Globus pallidus (tissue), 1 donor: Measurements from ENCODE around the gene ALLC.
"Not testable (repeated sequence)": the region's sequence is repeated elsewhere in the genome, so short reads cannot be mapped to it uniquely, and the experiment has no call there.

ENCODE experiments used
- DNase-seq: peaks from one replicate; pipeline ENCODE4 v3.0.0-alpha.2; 2015; ENCODE audit warnings: low spot score

Gene ALLC

DNA sequence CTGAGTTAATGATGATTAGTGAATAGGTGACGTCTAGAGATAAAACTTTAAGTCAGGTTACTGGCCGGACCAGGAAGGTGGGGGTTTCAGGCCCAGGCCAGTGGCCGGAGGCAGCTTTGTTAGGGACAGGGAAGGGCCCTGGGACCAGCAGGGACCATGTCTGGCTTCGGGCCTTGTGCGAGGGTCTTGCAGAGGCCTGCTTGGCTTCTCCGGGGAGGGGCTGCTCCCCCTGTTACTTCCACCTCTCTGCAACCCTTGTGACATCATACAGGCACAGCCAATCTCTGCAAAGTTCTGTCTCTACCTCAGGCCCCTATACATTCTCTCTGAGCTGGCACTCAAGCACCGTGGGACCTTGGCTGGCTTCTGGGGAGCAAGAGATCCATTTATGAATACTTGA lies at the start of gene ALLC:
TSS of gene ALLC (plus strand) at position 320 of the 400 bp plus-strand sequence. CDS start 12,958 bp downstream, outside the sequence.
- no peak for DNase-seq

DNA sequence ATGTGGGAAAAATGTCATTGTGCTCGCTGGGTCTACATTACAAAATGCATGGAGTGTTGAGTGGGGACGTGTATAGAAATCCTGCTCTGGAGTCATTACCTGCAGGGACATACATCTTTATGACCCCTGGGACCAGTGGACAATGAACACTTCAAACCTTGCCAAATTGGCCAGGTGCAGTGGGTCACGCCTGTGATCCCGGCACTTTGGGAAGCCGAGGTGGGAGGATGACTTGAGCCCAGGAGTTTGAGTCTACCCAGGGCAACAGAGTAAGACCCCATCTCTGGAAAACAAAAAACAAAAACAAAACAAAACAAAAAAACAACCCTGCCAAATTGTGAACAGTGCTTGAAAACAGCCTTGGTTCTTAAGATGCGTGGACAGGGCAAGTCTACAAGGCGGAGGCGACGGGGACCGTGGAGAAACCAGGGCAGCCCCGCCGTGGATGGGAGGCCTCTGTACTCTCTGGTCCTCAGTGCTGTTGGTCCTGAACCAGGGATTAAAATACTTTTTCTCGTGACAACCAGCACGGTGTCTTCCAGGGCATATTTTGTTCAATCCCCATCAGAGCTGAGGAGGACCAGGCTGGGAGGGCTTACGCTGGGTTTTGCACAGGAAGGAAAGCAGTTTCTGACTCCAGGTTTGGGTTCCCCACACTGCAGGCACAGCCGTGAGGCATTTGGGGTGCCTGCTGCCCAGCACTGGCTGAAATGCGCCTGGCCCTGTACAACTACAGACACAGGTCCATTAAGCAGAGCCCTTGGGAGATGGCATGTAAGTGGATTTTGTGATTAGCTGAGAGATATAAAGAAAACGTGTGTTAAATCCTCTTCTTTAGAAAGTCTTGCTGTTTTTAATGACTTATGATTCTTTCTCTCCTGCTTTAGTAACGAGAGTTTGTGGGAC lies 49.4 kb upstream of the ALLC start:
- DNase-seq: no peak

DNA sequence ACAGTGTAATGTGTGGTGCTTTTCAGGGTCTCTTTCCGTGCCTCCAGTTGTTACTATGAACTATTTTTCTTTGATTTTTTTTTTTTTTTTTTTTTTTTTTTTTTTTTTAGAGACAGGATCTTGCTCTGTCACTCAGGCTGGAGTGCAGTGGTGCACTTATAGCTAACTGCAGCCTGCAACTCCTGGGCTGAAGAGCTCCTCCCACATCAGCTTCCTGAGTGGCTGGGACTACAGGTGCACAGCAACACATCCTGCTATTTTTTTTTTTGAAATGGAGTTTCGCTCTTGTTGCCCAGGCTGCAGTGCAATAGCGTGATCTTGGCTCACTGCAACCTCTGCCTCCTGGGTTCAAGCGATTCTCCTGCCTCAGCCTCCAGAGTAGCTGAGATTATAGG lies 48.7 kb upstream of the ALLC start:
- not testable (repeated sequence) for DNase-seq

DNA sequence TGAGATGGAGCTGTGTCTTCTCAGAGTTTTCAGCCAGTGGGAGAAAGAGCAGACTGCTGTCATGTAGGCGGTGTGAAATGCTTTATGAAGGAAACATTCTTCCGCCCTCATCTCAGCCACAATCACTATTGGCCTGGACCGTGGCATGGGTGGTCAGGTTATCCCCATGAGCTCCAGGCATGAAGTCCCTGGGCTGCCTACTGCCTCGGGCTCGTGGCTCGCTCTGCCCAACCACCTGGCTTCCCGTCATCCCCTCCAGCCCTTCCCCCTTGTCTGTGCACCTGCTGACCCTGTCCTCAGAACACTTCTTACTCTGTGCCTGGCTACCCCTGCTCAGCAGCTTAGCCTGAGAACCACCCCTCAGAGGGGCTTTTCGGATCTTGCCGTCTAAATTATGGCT lies 47.6 kb upstream of the ALLC start:
- DNase-seq: no peak

DNA sequence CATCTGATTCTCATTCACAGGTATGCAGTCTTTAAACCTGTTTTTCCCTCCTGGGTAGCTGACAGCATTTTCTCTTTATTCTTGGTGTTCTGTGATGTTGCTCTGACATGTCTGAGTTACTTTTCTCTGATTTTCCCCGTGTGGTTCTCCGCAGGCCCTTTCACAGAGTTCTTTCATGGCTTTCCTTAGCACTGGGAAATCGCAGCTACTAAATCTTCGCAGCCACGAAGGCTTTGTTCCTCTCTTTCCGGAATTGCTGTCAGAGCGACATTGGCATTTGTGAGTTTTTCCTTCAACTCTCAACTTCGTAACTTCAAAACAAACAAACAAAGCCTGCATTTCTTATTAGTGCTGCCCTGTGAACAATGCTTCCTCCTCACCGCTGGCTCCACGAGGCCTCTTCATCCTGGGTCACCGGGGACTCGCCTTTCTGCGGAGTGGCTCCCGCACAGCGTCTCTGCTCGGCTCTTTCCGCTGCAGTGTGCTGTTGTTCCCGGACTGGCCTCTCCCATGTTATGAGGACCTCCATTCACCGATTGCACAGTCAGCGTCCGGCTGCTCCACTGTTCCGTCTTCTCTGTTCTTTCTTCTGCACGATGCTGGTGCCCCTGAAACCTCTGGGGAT lies 47.0 kb upstream of the ALLC start:
- DNase-seq: peak; percentile 18

DNA sequence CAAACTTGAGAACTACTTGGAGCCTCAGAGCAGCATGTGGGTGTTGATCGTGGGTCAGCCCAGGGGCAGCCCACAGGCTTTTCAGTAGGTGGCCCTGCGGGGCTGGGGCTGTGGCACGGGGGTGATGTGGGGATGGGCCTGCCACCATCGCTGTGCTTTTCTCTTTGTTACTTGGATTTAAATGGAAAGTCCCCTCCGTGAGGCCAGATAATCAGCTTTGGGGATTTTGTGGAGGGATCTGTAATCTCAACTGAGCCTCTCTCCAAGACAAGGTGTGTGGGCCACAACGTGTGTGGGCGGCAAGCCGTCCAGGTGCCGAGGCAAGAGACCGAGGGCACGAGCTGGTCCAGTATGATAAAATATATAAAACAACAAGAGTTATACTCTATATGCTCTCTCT lies 46.4 kb upstream of the ALLC start:
- DNase-seq: no peak

DNA sequence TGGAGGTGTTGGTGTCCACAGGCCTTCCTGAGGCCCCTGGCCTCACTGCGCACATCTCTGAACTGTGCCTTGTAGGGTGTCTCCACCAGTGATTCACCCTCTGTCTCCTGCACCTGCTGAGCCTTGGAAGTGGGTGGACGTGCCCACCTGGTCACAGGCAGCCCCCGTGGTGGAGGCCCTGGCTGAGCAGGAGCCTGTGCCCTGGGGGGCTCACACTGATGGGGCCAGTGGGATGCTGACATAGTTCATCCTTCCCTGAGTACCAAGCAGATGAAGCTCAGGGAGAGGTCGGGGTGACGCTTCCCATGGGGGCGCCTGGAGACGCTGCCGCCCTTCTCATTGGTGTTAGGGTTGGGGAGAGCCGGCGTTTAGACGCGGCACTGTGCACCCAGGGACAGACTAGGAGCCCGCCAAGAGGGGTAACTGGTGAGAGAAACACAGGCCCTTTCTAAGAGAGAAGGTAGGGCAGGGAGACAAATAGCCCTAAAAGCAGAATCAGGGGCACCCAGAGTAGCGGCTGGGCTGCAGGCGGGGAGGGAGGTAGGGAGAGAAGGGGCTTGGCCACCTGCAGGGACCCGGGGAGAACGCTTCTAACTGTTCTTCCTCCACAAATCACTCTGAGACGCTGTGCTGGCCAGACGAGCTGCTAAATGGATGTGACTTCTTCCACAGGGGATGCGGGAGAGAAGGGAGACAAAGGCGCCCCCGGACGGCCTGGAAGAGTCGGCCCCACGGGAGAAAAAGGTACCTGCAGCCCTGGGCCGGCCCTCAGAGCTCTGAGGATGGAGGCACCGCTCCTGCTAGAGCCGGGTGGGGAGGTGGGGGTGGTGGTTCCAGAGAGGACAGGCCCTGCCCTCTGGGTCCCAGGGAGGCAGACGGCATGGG lies 45.1 kb upstream of the ALLC start:
- no peak for DNase-seq

DNA sequence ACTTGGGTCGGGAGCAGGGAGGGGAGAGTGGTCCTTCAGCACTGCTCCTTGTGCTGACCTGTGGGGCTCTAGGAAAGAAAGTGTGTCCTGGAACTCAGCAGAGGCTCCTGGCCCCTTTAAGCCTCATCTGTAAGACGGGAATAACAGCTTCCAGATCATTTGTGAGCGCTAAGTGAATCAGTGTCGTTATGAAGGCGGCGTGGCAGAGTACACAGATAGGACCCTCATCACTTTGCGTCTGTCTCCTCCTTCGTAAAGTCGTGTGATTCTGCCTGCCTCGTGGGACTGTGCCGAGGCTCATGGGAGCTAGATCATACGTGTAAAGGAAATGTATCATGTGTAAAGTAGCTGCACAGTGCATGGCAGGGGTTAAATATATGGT lies 44.5 kb upstream of the ALLC start:
- DNase-seq: no peak

DNA sequence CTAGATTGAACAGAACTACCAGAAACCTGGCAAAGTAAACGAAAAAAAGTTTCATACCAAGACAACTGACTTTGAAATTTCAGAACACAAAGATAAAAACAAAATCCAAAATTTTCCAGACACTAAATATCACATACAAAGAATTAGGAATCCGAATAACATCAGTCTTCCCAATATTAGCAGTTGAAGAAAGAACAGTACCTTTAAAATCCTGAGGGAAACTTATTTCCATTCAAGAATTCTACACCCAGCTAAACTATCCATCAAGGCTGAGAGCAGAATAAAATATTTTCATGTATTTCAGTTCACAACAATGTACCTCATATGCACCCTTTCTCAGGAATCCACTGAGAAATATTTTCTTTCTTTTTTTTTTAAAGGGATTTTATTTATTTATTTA lies 43.3 kb upstream of the ALLC start:
- not testable (repeated sequence) for DNase-seq

DNA sequence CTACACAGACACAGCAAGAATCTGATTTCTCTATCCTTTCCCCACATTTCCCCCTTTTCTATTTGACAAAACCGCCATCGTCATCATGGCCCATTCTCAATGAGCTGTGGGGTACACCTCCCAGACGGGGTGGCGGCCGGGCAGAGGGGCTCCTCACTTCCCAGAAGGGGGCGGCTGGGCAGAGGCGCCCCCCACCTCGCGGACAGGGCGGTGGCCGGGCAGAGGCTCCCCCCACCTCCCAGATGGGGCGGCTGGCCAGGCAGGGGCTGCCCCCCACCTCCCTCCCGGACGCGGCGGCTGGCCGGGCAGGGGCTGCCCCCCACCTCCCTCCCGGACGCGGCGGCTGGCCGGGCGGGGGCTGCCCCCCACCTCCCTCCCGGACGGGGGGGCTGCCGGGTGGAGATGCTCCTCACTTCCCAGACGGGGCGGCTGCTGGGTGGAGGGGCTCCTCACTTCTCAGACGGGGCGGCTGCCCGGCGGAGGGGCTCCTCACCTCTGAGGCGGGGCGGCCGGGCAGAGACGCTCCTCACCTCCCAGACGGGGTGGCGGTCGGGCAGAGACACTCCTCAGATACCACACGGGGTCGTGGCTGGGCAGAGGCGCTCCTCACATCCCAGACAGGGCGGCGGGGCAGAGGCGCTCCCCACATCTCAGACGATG lies 42.3 kb upstream of the ALLC start:
- DNase-seq: not testable (repeated sequence)

DNA sequence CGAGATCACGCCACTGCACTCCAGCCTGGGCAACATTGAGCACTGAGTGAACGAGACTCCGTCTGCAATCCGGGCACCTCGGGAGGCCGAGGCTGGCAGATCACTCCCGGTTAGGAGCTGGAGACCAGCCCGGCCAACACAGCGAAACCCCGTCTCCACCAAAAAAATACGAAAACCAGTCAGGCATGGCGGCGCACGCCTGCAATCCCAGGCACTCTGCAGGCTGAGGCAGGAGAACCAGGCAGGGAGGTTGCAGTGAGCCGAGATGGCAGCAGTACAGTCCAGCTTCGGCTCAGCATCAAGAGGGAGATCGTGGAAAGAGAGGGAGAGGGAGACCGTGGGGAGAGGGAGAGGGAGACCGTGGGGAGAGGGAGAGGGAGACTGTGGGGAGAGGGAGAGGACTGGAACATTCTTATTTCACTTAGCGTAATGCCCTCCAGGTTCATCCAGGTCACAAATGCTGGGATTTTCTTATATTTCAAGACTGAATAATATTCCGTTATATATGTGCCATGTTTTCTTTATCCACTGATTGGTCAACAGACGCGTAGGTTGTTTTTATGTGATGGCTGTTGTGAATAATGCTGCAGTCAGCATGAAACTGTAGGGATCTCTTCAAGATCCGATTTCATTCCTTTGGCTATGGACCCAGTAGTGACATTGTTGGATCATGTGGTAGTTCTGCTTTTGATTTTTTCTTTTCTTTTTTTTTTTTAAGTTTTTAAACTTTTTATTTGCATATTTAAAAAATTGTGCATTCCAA lies 41.4 kb upstream of the ALLC start:
- not testable (repeated sequence) for DNase-seq

DNA sequence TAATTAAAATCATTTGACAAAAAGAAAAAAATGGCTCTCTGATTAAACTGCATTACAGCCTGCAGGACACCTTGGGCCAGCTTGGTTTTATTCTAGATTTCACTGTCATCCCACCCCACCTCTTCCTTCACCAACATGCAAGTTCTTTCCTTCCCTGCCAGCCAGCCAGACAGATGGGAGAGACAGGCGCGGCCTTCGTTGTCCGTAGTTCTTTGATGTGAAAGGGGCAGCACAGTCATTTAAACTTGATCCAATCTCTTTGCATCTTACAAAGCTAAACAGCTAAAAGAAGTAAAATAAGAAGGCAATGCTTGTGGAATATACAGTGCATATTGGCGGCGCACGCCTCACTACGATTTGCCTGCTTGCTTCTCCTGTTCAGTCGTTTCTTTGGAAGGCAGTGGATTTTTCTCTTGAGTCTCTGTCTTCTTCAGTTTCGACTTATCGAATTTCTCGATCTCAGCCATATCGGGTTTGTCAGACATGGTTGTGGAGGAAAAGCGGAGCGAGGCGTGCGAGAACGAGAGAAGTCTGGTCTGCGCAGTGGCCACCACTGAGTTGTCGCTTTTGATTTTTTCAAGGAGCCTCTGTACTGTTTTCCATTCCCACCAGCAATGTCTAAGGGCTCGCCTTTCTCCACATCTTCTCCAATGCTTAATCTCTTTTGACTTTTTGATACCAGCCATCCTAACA lies 40.7 kb upstream of the ALLC start:
- DNase-seq: no peak

DNA sequence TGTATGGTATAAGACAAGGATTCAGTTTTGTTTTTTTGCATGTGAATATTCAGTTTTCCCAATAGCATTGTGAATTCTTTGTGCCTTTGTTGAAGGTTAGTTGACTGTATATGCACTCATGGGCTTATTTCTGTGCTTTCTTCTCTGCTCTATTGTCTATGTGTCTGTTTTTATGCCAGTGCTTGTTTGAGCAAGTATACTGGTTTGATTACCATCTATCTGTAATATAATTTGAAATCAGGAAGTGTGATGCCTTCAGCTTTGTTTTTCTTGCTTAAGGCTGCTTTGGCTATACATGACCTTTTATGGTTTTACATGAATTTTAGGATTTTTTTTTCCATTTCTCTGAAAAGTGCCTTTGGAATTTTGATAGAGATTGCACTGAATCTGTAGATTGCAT lies 39.6 kb upstream of the ALLC start:
- DNase-seq: no peak

DNA sequence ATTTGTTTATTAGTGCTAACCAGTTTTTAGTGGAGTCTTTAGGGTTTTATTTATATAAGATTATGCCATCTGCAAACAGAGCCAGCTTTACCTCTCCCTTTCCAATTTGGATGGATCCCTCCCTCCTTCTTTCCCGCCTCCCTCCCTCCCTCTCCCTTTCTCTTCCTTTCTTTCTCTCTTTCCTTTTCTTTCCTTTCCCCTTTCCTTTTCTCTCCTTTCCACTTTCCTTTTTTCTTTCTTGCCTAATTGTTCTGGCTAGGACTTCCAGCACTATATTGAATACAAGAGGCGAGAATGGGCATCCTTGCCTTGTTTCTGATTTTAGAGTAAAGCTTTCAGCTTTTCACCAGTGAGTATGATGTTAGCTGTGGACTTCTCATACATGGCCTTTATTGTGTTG lies 39.0 kb upstream of the ALLC start:
- DNase-seq: no peak

DNA sequence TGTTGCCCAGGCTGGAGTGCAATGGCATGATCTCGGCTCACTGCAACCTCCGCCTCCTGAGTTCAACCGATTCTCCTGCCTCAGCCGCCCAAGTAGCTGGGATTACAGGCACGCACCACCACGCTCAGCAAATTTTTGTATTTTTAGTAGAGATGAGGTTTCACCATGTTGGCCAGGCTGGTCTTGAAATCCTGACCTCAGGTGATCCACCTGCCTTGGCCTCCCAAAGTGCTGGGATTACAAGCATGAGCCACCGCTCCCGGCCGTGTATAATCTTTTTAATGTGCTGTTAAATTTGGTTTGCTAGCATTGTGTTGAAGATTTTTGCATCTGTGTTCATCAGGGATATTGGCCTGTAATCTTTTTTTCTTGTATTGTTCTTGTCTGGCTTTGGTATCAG lies 38.3 kb upstream of the ALLC start:
- DNase-seq: not testable (repeated sequence)

DNA sequence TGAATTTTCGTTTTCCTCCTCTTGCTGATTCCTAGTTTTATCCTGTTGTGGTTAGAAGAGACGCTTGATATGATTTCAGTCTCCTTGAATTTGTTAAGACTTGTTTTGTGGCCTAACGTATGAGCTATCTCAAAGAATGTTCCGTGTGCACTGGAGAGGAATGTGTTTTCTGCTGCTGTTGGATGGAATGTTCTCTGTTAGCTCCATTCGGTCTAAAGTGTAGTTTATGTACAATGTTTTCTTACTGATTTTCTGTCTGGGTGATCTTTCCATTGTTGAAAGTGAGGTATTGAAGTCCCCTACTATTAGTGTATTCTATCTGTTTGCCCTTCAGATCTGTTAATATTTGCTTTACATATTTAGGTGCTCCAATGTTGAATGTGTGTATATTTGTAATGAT lies 37.2 kb upstream of the ALLC start:
- DNase-seq: no peak

DNA sequence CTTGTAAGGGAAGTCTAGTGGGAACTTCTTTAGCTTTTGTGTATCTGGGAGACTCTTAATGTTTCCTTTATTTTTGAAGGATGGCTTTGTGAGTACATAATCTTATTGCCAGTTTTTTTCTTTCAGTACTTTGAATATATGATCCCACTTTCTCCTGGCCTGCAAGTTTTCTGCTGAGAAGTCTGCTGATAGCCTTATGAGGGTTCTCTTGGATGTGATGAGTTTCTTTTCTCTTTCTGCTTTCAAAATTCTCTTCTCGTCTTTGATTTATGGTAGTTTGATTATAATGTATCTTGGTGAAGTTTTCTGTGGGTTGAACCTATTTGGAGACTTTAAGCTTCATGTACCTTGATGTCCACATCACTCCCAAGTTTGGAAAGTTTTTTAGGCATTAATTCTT lies 35.0 kb upstream of the ALLC start:
- DNase-seq: no peak

DNA sequence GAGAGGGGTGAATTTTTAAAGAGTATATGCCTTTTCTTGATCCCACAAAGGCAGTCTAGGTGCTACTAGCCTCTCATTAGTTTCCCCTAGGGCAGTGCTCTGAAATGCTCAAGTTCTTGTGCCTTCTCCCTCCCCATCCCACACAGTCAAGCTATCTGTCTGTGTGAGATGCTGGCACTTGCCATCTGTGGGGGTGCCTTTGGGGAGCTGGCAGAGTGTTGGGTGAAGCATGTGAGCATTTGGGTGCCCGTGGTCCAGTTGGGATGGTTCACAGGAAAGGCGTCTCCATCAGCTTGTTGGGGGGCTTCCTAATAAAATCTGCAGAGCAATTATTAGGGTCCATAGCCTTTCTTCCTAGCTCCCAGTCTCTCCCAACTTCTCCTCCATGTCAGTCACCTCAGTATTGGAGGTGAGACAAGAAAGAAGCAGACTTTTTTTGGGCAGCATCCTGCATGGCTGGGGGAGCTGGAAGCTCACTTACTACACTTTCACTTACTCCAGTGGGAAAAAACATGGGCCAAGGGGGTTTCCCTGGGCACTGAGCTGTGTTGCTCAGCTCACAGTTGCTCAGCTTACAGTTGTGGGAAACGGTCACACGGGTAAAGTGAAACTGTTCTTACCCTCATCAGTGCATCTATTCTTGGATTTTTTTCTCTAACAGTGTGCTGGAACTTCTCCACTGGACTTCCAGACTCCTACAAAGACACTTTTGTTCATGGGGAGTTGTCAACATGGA lies 33.8 kb upstream of the ALLC start:
- DNase-seq: no peak

DNA sequence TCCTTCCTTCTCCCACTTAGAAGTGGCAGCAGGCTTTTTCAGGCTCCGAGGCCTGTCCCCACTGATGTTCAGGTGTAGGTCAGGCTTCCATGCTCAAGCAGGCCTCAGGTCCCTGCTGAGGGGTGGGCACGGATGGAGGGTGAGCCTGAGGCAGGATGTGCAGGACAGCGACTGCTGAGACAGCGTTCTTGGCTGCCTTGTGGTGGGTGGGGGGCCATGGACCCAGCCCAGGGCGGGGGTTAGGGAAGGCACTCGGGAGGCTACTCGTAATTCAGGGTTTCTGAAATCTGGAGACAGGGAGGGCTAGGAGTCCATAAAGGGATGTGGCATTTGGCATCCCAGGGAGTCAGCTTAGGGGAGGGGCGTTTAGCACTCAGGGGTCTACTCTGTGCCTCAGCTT lies 32.8 kb upstream of the ALLC start:
- no peak for DNase-seq
